H1 (cell line): ENCODE measurements around the gene GREB1L. TPM values are rescaled to one million over a fixed set of nuclear protein-coding genes. Genes with fewer than 3 reads are reported as not detected.

ENCODE experiments used
- ATF3 ChIP-seq: IDR thresholded peaks from 2 replicates; pipeline ENCODE4 v1.6.1; 2011; ENCODE audit warnings: low read depth, mild to moderate bottlenecking, low read length; ENCODE audit not compliant: insufficient read depth
- BRCA1 ChIP-seq: IDR thresholded peaks from 2 replicates; pipeline ENCODE4 v1.6.1; 2012; ENCODE audit warnings: low read depth, low read length, improper control_type of control experiment
- CHD7 ChIP-seq: fragments of 300-600 bp; sonication (generic); IDR thresholded peaks from 2 replicates; pipeline ENCODE4 v1.7.1; 2012; ENCODE audit warnings: low read length, moderate library complexity, mild to moderate bottlenecking, inconsistent platforms; ENCODE audit not compliant: insufficient replicate concordance
- HDAC2 ChIP-seq, 2 experiments: fragments of 300-600 bp in 1 of 2; sonication (generic) in 1 of 2; IDR thresholded peaks; 2 replicates each; pipeline ENCODE4 v1.6.1; 2011 to 2012; ENCODE audit warnings: low read depth in 2 of 2, low read length in 2 of 2, mild to moderate bottlenecking in 2 of 2, moderate library complexity in 2 of 2, borderline replicate concordance in 1 of 2, inconsistent platforms in 1 of 2
- NANOG ChIP-seq: IDR thresholded peaks from 2 replicates; pipeline ENCODE4 v1.6.1; 2011; ENCODE audit warnings: low read length, low read depth, mild to moderate bottlenecking, inconsistent platforms; ENCODE audit not compliant: insufficient read depth, poor library complexity, severe bottlenecking
- POLR2AphosphoS5 ChIP-seq: IDR thresholded peaks from 2 replicates; pipeline ENCODE4 v1.6.1; 2011; ENCODE audit warnings: low read depth, low read length
- TBP ChIP-seq: IDR thresholded peaks from 2 replicates; pipeline ENCODE4 v1.6.1; 2011; ENCODE audit warnings: low read depth, low read length, improper control_type of control experiment
- polyA plus RNA-seq, 7 experiments: library from polyadenylated mRNA; depleted of rRNA in 3 of 7; stranded (reverse) in 5 of 7; unstranded in 2 of 7; fragments of >200 nt in 5 of 7; fragments of 200-250 nt in 2 of 7; gene quantifications; 1 replicate in 5 of 7; 2 replicates in 1 of 7; 4 replicates in 1 of 7; pipeline versions ENCODE4 v1.2.1 to v1.2.3, GENCODE V29; 2011 to 2013; ENCODE audit warnings: missing spikeins in 2 of 7, mixed read lengths in 2 of 7
- total RNA-seq: library from RNA; stranded (reverse); fragmentation: NEBNext Ultra II Directional; extraction: Animal tissue kit (Norgen Biotek cat#: 25700); gene quantifications from 2 replicates; pipeline ENCODE4 v1.2.1, GENCODE V29; 2021

Gene GREB1L
- total and polyA plus RNA-seq, 2 of the 8 experiments (the other 6 are each of a cell fraction or from before 2014, with no cell fraction given), result 0.34 to 1.6 TPM

- TF ChIP-seq CHD7, result no peak
- TF ChIP-seq NANOG, result no peak
- TF ChIP-seq BRCA1, result no peak
- no peak for TF ChIP-seq HDAC2 (IDR thresholded peaks at IDR 0.05; ENCODE audit: borderline replicate concordance in 1 of 2, low read depth in 2 of 2, low read length in 2 of 2)
- TF ChIP-seq POLR2AphosphoS5, result no peak
- TF ChIP-seq ATF3, result no peak
- TF ChIP-seq TBP, result no peak
Measured at GRCh38 chr18:21255211-21255610, 13.2 kb downstream of the GREB1L start (continued).
